Measurements from ENCODE around the gene CTSV. TPM values are rescaled to one million over a fixed set of nuclear protein-coding genes. Genes with fewer than 3 reads are reported as not detected.
"Not testable (repeated sequence)": the region's sequence is repeated elsewhere in the genome, so short reads cannot be mapped to it uniquely, and the experiment has no call there.

The CTSV gene
- total RNA-seq (2021) (10.2 and 14.2 TPM in 2 replicates), Bru-seq, nascent RNA (percentile 51 among the genes with signal in this experiment), BruChase-seq, experiment 1, labeled RNA remaining after a 2-hour chase (percentile 54 among the genes with signal in this experiment), BruChase-seq, experiment 2, labeled RNA remaining after a 6-hour chase (percentile 55 among the genes with signal in this experiment)
- long read RNA-seq, transcript CTSV-201 (8 exons, 1,546 nt) = major isoform, 24 of 29 reads
- long read RNA-seq, partial matches to known transcripts = 1 of 29 reads
- long read RNA-seq, other reads (novel, unspliced or antisense) = 4 of 29 reads

DNA sequence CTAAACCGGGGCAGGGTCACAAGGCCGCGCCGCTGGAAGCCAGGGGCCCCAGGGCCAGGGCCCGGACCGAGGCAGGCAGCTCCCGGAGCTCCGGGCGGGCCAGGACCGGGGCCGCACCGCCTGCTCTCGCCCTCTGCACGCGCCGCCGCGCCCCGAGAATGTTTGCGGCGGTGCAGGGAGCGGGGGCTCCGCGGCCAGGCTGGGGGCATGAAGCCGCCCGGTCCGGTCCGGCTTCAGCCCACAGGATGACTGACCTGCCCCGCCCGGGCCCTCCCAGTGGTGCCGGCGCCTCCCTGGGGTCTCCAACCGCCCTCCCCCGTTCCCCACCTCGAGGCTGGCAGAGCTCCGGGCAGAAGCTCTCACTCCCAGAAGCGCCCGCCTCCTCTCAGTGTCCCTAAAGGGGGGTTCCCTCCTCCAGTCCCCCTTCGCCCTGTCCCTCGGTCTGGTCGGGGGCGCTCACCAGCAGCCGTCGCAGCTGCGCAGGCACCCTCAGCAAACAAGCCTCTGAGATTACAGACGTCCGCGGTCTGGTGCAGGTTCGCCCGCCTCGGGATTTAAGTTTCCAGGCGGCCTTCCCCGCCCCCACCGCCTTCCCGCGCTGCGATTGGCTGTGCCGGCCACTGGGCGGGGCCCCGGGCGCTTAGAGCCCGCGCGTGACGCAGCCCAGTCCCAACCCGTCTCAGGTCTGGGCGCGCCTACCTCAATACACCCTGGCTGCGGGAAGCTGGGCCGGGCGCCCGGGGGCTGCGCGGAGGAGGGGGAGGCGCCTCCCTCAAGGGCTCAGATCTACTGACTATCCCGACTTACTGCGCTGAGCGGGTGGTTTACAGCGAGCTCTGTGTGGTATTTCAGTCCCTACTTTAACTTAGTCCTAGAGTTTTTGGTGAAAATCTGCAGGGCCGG is at the start of gene CTSV:
Gene CTSV, minus strand, starts transcription at position 532 of the 903 bp plus-strand sequence. CDS start 1,099 bp downstream, outside the sequence.
- H3K27ac ChIP-seq (ENCODE audit: low read depth, low read length, poor library complexity, severe bottlenecking) = peak within 1 kb of the TSS; percentile 63
- POLR2A ChIA-PET (ENCODE audit: low non-redundant PET) = interaction anchor here (0.6 kb wide), 1 partner anchor 182 kb away, joined by 5 read pairs; no protein-coding TSS in a partner anchor

GRCh38 chr9:97087668-97088215 is 48.8 kb upstream of the CTSV start:
- DNase-seq (ENCODE audit: low spot score); intact Hi-C loops (cut with micrococcal nuclease; ENCODE audit: unreplicated experiment); H3K4me1 ChIP-seq (ENCODE audit: insufficient read depth, low read length, poor library complexity, severe bottlenecking); H3K27me3 ChIP-seq (replicated peaks; ENCODE audit: insufficient read depth, low read depth, low read length, poor library complexity); H3K4me3 ChIP-seq (ENCODE audit: low read depth, low read length, poor library complexity, severe bottlenecking); POLR2A ChIA-PET (ENCODE audit: low non-redundant PET); BruUV-seq (replicated peaks); H3K27ac ChIP-seq (ENCODE audit: low read depth, low read length, poor library complexity, severe bottlenecking); H3K36me3 ChIP-seq (ENCODE audit: insufficient read depth, low read length, poor library complexity, severe bottlenecking); CTCF ChIA-PET; H3K9me3 ChIP-seq (ENCODE audit: low read depth, low read length, poor library complexity, severe bottlenecking): not testable (repeated sequence)

More for the DNA sequence above, at the start of gene CTSV:
- TF ChIP-seq EZH2 (IDR thresholded peaks at IDR 0.05; ENCODE audit: borderline replicate concordance, low read depth, low read length, poor library complexity, severe bottlenecking) (no peak), CTCF (conservative IDR thresholded peaks at IDR 0.05; ENCODE audit: low read depth, low read length) (no peak)
- no peaks in the 10 kb centered on the region for H3K27me3 ChIP-seq (replicated peaks; ENCODE audit: insufficient read depth, low read depth, low read length, poor library complexity)
- peak; percentile 94 for DNase-seq (ENCODE audit: low spot score)
- intact Hi-C loops (cut with micrococcal nuclease; ENCODE audit: unreplicated experiment) = no loop called here
- CTCF ChIA-PET = no interaction called here
- no peaks in the 10 kb centered on the region for H3K9me3 ChIP-seq (ENCODE audit: low read depth, low read length, poor library complexity, severe bottlenecking)
- no peaks in the 10 kb centered on the region for H3K36me3 ChIP-seq (ENCODE audit: insufficient read depth, low read length, poor library complexity, severe bottlenecking)
- peak within 1 kb of the TSS; percentile 60 for H3K4me3 ChIP-seq (ENCODE audit: low read depth, low read length, poor library complexity, severe bottlenecking)
- BruUV-seq (replicated peaks) = no TSS peak
- no peaks in the 10 kb centered on the region for H3K4me1 ChIP-seq (ENCODE audit: insufficient read depth, low read length, poor library complexity, severe bottlenecking)

GRCh38 chr9:97084562-97084991 is 45.6 kb upstream of the CTSV start:
- H3K27me3 ChIP-seq (replicated peaks; ENCODE audit: insufficient read depth, low read depth, low read length, poor library complexity); H3K27ac ChIP-seq (ENCODE audit: low read depth, low read length, poor library complexity, severe bottlenecking); H3K4me3 ChIP-seq (ENCODE audit: low read depth, low read length, poor library complexity, severe bottlenecking); H3K9me3 ChIP-seq (ENCODE audit: low read depth, low read length, poor library complexity, severe bottlenecking); H3K36me3 ChIP-seq (ENCODE audit: insufficient read depth, low read length, poor library complexity, severe bottlenecking); POLR2A ChIA-PET (ENCODE audit: low non-redundant PET); intact Hi-C loops (cut with micrococcal nuclease; ENCODE audit: unreplicated experiment); H3K4me1 ChIP-seq (ENCODE audit: insufficient read depth, low read length, poor library complexity, severe bottlenecking); CTCF ChIA-PET; BruUV-seq (replicated peaks); DNase-seq (ENCODE audit: low spot score): not testable (repeated sequence)

DNA sequence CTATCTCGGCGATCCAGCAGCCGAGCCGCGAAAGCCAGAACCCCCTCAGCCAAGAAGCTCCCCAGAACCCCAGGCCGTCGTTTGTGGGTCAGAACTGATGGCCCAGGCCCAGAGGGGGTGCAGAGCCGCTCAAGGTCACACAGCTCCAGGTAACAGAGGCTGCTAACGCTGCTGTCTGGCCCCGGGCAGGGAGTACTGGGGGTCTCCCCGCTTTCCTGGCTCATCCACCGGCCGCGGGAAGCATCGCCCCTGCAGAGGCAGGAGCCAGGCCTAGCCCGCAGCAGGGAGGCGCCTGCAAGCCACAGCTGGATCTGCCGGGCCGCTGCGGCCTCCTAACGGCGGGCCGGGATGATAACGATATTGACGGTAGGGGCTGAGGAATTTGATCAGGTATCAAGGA is 39.4 kb upstream of the CTSV start:
- Histone ChIP-seq H3K4me1 (ENCODE audit: insufficient read depth, low read length, poor library complexity, severe bottlenecking) (no peaks in the 10 kb centered on the region), H3K27ac (ENCODE audit: low read depth, low read length, poor library complexity, severe bottlenecking) (no peak overlapping the region), H3K4me3 (ENCODE audit: low read depth, low read length, poor library complexity, severe bottlenecking) (no peak overlapping the region), H3K36me3 (ENCODE audit: insufficient read depth, low read length, poor library complexity, severe bottlenecking) (no peaks in the 10 kb centered on the region), H3K9me3 (ENCODE audit: low read depth, low read length, poor library complexity, severe bottlenecking) (no peaks in the 10 kb centered on the region), H3K27me3 (replicated peaks; ENCODE audit: insufficient read depth, low read depth, low read length, poor library complexity) (peaks cover 5% of the 10 kb centered on the region)
- intact Hi-C loops (cut with micrococcal nuclease; ENCODE audit: unreplicated experiment) = no loop called here
- DNase-seq (ENCODE audit: low spot score) = no peak
- BruUV-seq (replicated peaks) = no TSS peak
- CTCF ChIA-PET = no interaction called here
- POLR2A ChIA-PET (ENCODE audit: low non-redundant PET) = no interaction called here
- TF ChIP-seq CTCF (conservative IDR thresholded peaks at IDR 0.05; ENCODE audit: low read depth, low read length) = no peak

Data from A673 (cell line).